ENCODE measurements around the gene MAP3K4.

- TF ChIP-seq POLR2AphosphoS5 (IDR thresholded peaks at IDR 0.05; ENCODE audit: low read depth, low read length) (no peak), POLR2A (IDR thresholded peaks at IDR 0.05; ENCODE audit: low read depth, low read length) (no peak), TAF1 (IDR thresholded peaks at IDR 0.05; ENCODE audit: low read depth, low read length) (no peak)
These were observed 46.9 kb downstream of the MAP3K4 start for GRCh38 chr6:161038229-161039031.
